Activated naive CD8-positive, alpha-beta T cell treated with anti-CD3 and anti-CD28 coated beads, Interleukin-2, amount 10 ng/mL, durations not matched to agents 7 days and 5 days (primary cell): ENCODE data around the gene PIK3IP1. TPM values are rescaled to one million over a fixed set of nuclear protein-coding genes. Genes with fewer than 3 reads are reported as not detected.
A peak's percentile ranks its signal among the peaks of the same experiment; 100 is the strongest.

ENCODE experiments used
- ATAC-seq: fragments of 150-1000 bp; cut with Tn5 transposase; one replicate; pipeline ENCODE4 v1.10.0; 2021; ENCODE audit warnings: low read depth, moderate library complexity
- POLR2A ChIA-PET: fragments of 350-600 bp; sonication (Branson Sonifier 250); formaldehyde crosslinking; loops from one replicate; lab custom pipeline; 2021; ENCODE audit warnings: antibody characterized with exemption; lab: Charles Lee
- DNase-seq: peaks from one replicate; pipeline ENCODE4 v3.0.0; 2021
- H3K27ac Mint-ChIP-seq: one replicate; pipeline ENCODE4 v1.8.0; 2022; ENCODE audit warnings: mild to moderate bottlenecking, mixed read lengths
- H3K27me3 Mint-ChIP-seq: one replicate; pipeline ENCODE4 v1.8.0; 2022; ENCODE audit warnings: mild to moderate bottlenecking, moderate library complexity, mixed read lengths
- H3K36me3 Mint-ChIP-seq: one replicate; pipeline ENCODE4 v1.8.0; 2021; ENCODE audit warnings: mild to moderate bottlenecking, mixed read lengths
- H3K4me1 Mint-ChIP-seq: one replicate; pipeline ENCODE4 v1.8.0; 2021; ENCODE audit warnings: mixed read lengths
- H3K4me3 Mint-ChIP-seq: one replicate; pipeline ENCODE4 v1.8.0; 2022; ENCODE audit warnings: mild to moderate bottlenecking, moderate library complexity, mixed read lengths
- H3K9me3 Mint-ChIP-seq: one replicate; pipeline ENCODE4 v1.8.0; 2021; ENCODE audit warnings: mixed read lengths
- total RNA-seq, 2 experiments: library from RNA; stranded (reverse); gene quantifications; one replicate each; pipeline ENCODE4 v1.2.3, GENCODE V29; 2021

The PIK3IP1 gene
- total RNA-seq, 2 experiments from 2014 or later, result 110 to 125 TPM

DNA sequence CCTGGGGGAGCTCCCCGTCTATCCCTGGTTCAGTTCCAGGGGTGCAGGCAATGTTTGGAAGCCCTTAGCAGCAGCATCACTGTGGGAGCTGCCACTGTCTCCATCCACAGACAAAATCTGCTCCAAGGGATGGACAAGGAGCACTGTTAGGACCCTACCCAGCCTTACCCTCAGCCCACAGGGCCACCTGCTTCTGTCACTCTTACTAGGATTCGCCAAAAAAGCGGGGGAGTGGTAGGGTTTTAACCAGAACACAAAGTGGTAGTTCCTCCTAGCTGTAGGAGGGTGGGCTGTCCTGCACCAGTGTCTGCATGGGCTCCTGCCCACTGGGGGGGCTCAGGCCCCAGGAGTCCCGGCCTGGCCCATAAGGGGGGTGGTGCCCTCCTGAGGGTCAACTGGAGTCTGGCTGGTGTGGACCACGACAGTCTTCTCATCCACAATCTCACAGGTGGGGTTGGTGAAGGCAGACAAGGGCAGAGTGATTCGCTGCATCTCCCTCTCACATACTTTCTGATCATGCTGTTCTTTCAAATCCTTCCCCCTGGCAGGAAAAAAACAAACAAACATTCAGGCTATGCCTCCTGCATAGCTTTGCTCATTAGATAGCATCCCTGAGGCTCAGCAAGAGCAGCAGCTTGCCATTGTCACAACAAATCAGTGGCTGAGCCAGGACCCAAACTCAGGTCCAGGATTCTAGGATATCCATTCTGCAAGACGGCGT lies 9.4 kb downstream of the PIK3IP1 start:
- peaks cover 57% of the 10 kb centered on the region for H3K4me1 Mint-ChIP-seq
- DNase-seq (no peak), ATAC-seq (no peak)
- POLR2A ChIA-PET, result interaction anchor here (7.4 kb wide), 1 partner anchor 8 kb away, joined by 127 read pairs; the partner anchor contains the start of gene PIK3IP1
- H3K27ac Mint-ChIP-seq, result peak overlapping the region; percentile 63
- H3K9me3 Mint-ChIP-seq, result no peaks in the 10 kb centered on the region
- H3K4me3 Mint-ChIP-seq, result no peak overlapping the region
- H3K27me3 Mint-ChIP-seq, result no peaks in the 10 kb centered on the region
- H3K36me3 Mint-ChIP-seq, result peaks cover 26% of the 10 kb centered on the region

- H3K27me3 Mint-ChIP-seq, result no peaks in the 10 kb centered on the region
- no peaks in the 10 kb centered on the region for H3K9me3 Mint-ChIP-seq
- H3K4me1 Mint-ChIP-seq, result peaks cover 51% of the 10 kb centered on the region
- peaks cover 29% of the 10 kb centered on the region for H3K36me3 Mint-ChIP-seq
- no peak overlapping the region for H3K4me3 Mint-ChIP-seq
- no peak overlapping the region for H3K27ac Mint-ChIP-seq
- ATAC-seq (no peak), DNase-seq (no peak)
- POLR2A ChIA-PET, result interaction anchor here (7.4 kb wide), 1 partner anchor 10 kb away, joined by 127 read pairs; the partner anchor contains the start of gene PIK3IP1
These were observed 10.6 kb downstream of the PIK3IP1 start for GRCh38 chr22:31281733-31282132.

DNA sequence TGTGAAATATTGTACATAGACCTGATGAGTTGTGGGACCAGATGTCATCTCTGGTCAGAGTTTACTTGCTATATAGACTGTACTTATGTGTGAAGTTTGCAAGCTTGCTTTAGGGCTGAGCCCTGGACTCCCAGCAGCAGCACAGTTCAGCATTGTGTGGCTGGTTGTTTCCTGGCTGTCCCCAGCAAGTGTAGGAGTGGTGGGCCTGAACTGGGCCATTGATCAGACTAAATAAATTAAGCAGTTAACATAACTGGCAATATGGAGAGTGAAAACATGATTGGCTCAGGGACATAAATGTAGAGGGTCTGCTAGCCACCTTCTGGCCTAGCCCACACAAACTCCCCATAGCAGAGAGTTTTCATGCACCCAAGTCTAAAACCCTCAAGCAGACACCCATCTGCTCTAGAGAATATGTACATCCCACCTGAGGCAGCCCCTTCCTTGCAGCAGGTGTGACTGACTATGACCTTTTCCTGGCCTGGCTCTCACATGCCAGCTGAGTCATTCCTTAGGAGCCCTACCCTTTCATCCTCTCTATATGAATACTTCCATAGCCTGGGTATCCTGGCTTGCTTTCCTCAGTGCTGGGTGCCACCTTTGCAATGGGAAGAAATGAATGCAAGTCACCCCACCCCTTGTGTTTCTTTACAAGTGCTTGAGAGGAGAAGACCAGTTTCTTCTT lies 12.3 kb downstream of the PIK3IP1 start:
- H3K4me3 Mint-ChIP-seq, result no peak overlapping the region
- H3K9me3 Mint-ChIP-seq, result no peaks in the 10 kb centered on the region
- POLR2A ChIA-PET, result interaction anchor here (7.4 kb wide), 1 partner anchor 11 kb away, joined by 127 read pairs; the partner anchor contains the start of gene PIK3IP1
- DNase-seq, result no peak
- peak overlapping the region; percentile 95 for H3K27ac Mint-ChIP-seq
- H3K27me3 Mint-ChIP-seq, result no peaks in the 10 kb centered on the region
- ATAC-seq, result no peak
- H3K4me1 Mint-ChIP-seq, result peaks cover 36% of the 10 kb centered on the region
- peaks cover 30% of the 10 kb centered on the region for H3K36me3 Mint-ChIP-seq

DNA sequence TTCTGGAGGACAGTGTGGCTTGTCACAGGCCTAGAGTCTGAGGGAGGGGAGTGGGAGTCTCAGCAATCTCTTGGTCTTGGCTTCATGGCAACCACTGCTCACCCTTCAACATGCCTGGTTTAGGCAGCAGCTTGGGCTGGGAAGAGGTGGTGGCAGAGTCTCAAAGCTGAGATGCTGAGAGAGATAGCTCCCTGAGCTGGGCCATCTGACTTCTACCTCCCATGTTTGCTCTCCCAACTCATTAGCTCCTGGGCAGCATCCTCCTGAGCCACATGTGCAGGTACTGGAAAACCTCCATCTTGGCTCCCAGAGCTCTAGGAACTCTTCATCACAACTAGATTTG lies 13.0 kb downstream of the PIK3IP1 start:
- H3K27ac Mint-ChIP-seq, result peak overlapping the region; percentile 95
- ATAC-seq, result no peak
- H3K4me3 Mint-ChIP-seq, result peak overlapping the region; percentile 52
- no peaks in the 10 kb centered on the region for H3K9me3 Mint-ChIP-seq
- peaks cover 31% of the 10 kb centered on the region for H3K4me1 Mint-ChIP-seq
- POLR2A ChIA-PET, result interaction anchor here (7.4 kb wide), 1 partner anchor 12 kb away, joined by 127 read pairs; the partner anchor contains the start of gene PIK3IP1
- DNase-seq, result no peak
- peaks cover 37% of the 10 kb centered on the region for H3K36me3 Mint-ChIP-seq
- no peaks in the 10 kb centered on the region for H3K27me3 Mint-ChIP-seq

GRCh38 chr22:31278626-31279326 lies 13.5 kb downstream of the PIK3IP1 start:
- no peaks in the 10 kb centered on the region for H3K27me3 Mint-ChIP-seq
- H3K27ac Mint-ChIP-seq, result peak overlapping the region; percentile 95
- H3K4me1 Mint-ChIP-seq, result peaks cover 29% of the 10 kb centered on the region
- peak; percentile 87 for ATAC-seq
- H3K4me3 Mint-ChIP-seq, result peak overlapping the region; percentile 52
- POLR2A ChIA-PET, result interaction anchor here (1.0 to 7.4 kb wide), 2 partner anchors 7 to 13 kb away, joined by 5 to 127 read pairs; partner anchors contain the start of gene PIK3IP1
- H3K9me3 Mint-ChIP-seq, result no peaks in the 10 kb centered on the region
- no peak for DNase-seq
- peaks cover 41% of the 10 kb centered on the region for H3K36me3 Mint-ChIP-seq

GRCh38 chr22:31278151-31278621 lies 14.1 kb downstream of the PIK3IP1 start:
- peaks cover 27% of the 10 kb centered on the region for H3K4me1 Mint-ChIP-seq
- H3K36me3 Mint-ChIP-seq, result peaks cover 41% of the 10 kb centered on the region
- peak overlapping the region; percentile 52 for H3K4me3 Mint-ChIP-seq
- H3K9me3 Mint-ChIP-seq, result no peaks in the 10 kb centered on the region
- POLR2A ChIA-PET, result interaction anchor here (0.5 to 7.4 kb wide), 3 partner anchors 8 to 42 kb away, joined by 3 to 127 read pairs (median 5); partner anchors contain the start of gene PIK3IP1
- no peaks in the 10 kb centered on the region for H3K27me3 Mint-ChIP-seq
- DNase-seq (no peak), ATAC-seq (no peak)
- H3K27ac Mint-ChIP-seq, result peak overlapping the region; percentile 95

DNA sequence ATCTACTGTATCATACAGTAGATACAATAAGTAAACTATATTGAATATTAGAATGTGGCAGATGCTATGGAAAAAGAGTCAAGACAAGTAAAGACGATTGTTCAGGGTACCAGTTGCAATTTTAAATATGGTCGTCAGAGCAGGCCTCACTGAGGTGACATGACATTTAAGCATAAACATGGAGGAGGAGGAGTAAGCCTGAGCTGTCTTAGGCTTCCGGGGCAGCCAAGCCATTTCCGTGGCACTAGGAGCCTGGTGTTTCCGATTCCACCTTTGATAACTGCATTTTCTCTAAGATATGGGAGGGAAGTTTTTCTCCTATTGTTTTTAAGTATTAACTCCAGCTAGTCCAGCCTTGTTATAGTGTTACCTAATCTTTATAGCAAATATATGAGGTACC lies 14.5 kb downstream of the PIK3IP1 start:
- DNase-seq (no peak), ATAC-seq (no peak)
- Mint-ChIP-seq H3K4me1 (peaks cover 25% of the 10 kb centered on the region), H3K27me3 (no peaks in the 10 kb centered on the region), H3K4me3 (no peak overlapping the region), H3K9me3 (no peaks in the 10 kb centered on the region), H3K36me3 (peaks cover 39% of the 10 kb centered on the region), H3K27ac (peak overlapping the region; percentile 95)
- POLR2A ChIA-PET, result interaction anchor here (0.5 to 7.4 kb wide), 3 partner anchors 8 to 42 kb away, joined by 3 to 127 read pairs (median 5); partner anchors contain the start of gene PIK3IP1

DNA sequence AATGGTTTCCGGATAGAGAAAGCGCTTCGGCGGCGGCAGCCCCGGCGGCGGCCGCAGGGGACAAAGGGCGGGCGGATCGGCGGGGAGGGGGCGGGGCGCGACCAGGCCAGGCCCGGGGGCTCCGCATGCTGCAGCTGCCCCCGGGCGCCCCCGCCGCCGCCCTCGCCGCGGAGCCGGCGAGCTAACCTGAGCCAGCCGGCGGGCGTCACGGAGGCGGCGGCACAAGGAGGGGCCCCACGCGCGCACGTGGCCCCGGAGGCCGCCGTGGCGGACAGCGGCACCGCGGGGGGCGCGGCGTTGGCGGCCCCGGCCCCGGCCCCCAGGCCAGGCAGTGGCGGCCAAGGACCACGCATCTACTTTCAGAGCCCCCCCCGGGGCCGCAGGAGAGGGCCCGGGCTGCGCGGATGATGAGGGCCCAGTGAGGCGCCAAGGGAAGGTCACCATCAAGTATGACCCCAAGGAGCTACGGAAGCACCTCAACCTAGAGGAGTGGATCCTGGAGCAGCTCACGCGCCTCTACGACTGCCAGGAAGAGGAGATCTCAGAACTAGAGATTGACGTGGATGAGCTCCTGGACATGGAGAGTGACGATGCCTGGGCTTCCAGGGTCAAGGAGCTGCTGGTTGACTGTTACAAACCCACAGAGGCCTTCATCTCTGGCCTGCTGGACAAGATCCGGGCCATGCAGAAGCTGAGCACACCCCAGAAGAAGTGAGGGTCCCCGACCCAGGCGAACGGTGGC lies 15.7 kb downstream of the PIK3IP1 start:
- Mint-ChIP-seq H3K36me3 (peaks cover 41% of the 10 kb centered on the region), H3K4me1 (peaks cover 25% of the 10 kb centered on the region), H3K27me3 (no peaks in the 10 kb centered on the region), H3K4me3 (no peak overlapping the region), H3K27ac (no peak overlapping the region), H3K9me3 (no peaks in the 10 kb centered on the region)
- POLR2A ChIA-PET, result interaction anchor here (7.4 kb wide), 1 partner anchor 15 kb away, joined by 127 read pairs; the partner anchor contains the start of gene PIK3IP1
- ATAC-seq, result no peak
- DNase-seq, result no peak

DNA sequence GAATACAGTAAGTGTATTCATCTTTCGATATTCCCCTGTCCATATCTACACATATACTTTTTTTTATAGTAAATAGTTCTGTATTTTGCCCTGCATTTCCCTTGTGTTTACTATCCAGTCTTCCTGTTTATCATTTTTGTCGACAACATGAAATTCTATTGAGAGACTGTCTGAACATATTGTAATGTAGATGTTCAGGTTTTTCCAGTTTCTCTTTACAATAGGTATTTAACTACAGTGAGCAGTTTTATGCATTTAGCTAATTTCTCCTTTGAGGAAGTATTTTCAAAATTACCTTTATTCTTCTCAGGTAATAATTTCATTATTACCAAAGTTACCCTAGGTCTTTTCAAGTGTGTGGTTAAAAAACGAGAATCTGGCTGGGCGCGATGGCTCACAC lies 16.7 kb downstream of the PIK3IP1 start:
- Mint-ChIP-seq H3K9me3 (no peaks in the 10 kb centered on the region), H3K36me3 (peaks cover 34% of the 10 kb centered on the region)
- POLR2A ChIA-PET, result interaction anchor here (1.3 kb wide), 1 partner anchor 15 kb away, joined by 5 read pairs; no protein-coding TSS in a partner anchor

DNA sequence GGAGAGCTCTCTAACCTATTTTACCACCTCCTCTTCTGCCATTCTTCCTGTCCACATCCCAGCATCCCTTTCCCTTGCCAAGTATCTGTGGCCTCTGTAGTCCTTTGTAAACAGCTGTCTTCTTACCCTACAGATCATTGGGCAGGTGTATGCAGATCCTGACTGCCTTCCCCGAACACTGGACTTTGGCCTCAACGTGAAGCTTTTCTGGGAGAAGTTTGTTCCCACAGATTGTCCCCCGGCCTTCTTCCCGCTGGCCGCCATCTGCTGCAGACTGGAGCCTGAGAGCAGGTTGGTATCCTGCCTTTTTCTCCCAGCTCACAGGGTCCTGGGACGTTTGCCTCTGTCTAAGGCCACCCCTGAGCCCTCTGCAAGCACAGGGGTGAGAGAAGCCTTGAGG lies 17.3 kb downstream of the PIK3IP1 start:
- Mint-ChIP-seq H3K27ac (peak overlapping the region; percentile 55), H3K27me3 (no peaks in the 10 kb centered on the region), H3K4me1 (peaks cover 23% of the 10 kb centered on the region), H3K4me3 (no peak overlapping the region), H3K36me3 (peaks cover 29% of the 10 kb centered on the region), H3K9me3 (no peaks in the 10 kb centered on the region)
- no peak for ATAC-seq
- POLR2A ChIA-PET, result interaction anchor here (1.3 kb wide), 1 partner anchor 15 kb away, joined by 5 read pairs; no protein-coding TSS in a partner anchor
- no peak for DNase-seq

More for the DNA sequence above, 16.7 kb downstream of the PIK3IP1 start:
- DNase-seq (no peak), ATAC-seq (no peak)
- H3K4me3 Mint-ChIP-seq, result no peak overlapping the region
- H3K27ac Mint-ChIP-seq, result no peak overlapping the region
- H3K27me3 Mint-ChIP-seq, result no peaks in the 10 kb centered on the region
- peaks cover 25% of the 10 kb centered on the region for H3K4me1 Mint-ChIP-seq

DNA sequence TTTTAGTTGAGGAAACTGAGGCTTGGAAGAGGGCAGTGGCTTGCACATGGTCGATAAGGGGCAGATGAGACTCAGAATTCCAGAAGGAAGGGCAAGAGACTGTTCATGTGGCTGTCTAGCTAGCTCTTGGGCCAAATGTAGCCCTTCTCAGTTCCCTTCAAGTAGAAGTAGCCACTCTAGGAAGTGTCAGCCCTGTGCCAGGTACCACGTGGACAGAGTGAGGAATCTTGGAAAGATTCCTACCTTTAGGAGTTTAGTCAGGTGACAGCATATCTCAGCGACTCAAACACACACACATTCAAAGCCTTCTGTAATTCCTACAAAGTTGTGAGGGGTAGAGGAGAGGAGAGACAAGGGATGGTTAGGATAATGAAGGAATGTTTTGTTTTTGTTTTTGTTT lies 18.3 kb downstream of the PIK3IP1 start:
- POLR2A ChIA-PET, result interaction anchor here (2.3 to 2.4 kb wide), 2 partner anchors 17 to 62 kb away, joined by 10 to 18 read pairs; partner anchors contain the start of genes LIMK2 and PIK3IP1
- no peak for ATAC-seq
- Mint-ChIP-seq H3K4me1 (peaks cover 15% of the 10 kb centered on the region), H3K27ac (no peak overlapping the region), H3K27me3 (no peaks in the 10 kb centered on the region), H3K9me3 (no peaks in the 10 kb centered on the region), H3K4me3 (peak overlapping the region; percentile 37), H3K36me3 (peaks cover 31% of the 10 kb centered on the region)
- no peak for DNase-seq
